ENCODE measurements around the gene ANTXR1.

Gene ANTXR1

GRCh38 chr2:69195706-69196105 lies 182.7 kb downstream of the ANTXR1 start:
- in situ Hi-C loops (cut with HindIII; ENCODE audit: low sequenced_read_pairs): no loop called here
- H3K4me3 ChIP-seq (ENCODE audit: low read depth, low read length): no peak overlapping the region
- DNase-seq (ENCODE audit: low read depth): no peak
- TF ChIP-seq, protein P1, sequence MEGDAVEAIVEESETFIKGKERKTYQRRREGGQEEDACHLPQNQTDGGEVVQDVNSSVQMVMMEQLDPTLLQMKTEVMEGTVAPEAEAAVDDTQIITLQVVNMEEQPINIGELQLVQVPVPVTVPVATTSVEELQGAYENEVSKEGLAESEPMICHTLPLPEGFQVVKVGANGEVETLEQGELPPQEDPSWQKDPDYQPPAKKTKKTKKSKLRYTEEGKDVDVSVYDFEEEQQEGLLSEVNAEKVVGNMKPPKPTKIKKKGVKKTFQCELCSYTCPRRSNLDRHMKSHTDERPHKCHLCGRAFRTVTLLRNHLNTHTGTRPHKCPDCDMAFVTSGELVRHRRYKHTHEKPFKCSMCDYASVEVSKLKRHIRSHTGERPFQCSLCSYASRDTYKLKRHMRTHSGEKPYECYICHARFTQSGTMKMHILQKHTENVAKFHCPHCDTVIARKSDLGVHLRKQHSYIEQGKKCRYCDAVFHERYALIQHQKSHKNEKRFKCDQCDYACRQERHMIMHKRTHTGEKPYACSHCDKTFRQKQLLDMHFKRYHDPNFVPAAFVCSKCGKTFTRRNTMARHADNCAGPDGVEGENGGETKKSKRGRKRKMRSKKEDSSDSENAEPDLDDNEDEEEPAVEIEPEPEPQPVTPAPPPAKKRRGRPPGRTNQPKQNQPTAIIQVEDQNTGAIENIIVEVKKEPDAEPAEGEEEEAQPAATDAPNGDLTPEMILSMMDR (IDR thresholded peaks at IDR 0.05; ENCODE audit: low read depth, low read length, missing control alignments): no peak

- in situ Hi-C loops (cut with HindIII; ENCODE audit: low sequenced_read_pairs): no loop called here
- TF ChIP-seq, protein P1 (IDR thresholded peaks at IDR 0.05; ENCODE audit: low read depth, low read length, missing control alignments): no peak
- H3K4me3 ChIP-seq (ENCODE audit: low read depth, low read length): no peak overlapping the region
- peak; percentile 59 for DNase-seq (ENCODE audit: low read depth)
Measured at GRCh38 chr2:69196327-69197117, 183.5 kb downstream of the ANTXR1 start.

DNA sequence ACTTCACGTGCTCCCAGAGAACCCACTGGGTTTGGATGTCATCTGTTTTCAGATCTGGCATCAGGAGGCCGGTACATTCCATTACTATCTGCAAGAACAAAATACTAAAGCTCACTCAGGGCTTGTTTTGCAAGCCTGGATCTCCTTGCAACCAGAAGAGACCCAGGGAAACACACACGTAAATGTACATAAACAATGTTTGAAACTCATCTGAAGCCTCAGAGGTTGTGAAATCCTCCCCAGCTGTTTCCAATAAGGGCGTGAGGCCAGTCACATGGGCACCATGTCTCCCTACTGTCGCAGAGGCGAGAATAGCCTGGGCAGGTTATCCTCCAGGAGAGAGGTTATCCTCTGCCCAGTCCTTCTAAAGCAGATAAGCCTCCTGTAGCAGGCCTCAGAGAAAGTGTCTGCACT lies 187.1 kb downstream of the ANTXR1 start:
- in situ Hi-C loops (cut with HindIII; ENCODE audit: low sequenced_read_pairs): no loop called here
- no peak overlapping the region for H3K4me3 ChIP-seq (ENCODE audit: low read depth, low read length)
- TF ChIP-seq, protein P1 (IDR thresholded peaks at IDR 0.05; ENCODE audit: low read depth, low read length, missing control alignments): no peak
- no peak for DNase-seq (ENCODE audit: low read depth)

- in situ Hi-C loops (cut with HindIII; ENCODE audit: low sequenced_read_pairs): no loop called here
- no peak overlapping the region for H3K4me3 ChIP-seq (ENCODE audit: low read depth, low read length)
- DNase-seq (ENCODE audit: low read depth): no peak
- TF ChIP-seq, protein P1 (IDR thresholded peaks at IDR 0.05; ENCODE audit: low read depth, low read length, missing control alignments): no peak
Measured at GRCh38 chr2:69201259-69201658, 188.3 kb downstream of the ANTXR1 start.

DNA sequence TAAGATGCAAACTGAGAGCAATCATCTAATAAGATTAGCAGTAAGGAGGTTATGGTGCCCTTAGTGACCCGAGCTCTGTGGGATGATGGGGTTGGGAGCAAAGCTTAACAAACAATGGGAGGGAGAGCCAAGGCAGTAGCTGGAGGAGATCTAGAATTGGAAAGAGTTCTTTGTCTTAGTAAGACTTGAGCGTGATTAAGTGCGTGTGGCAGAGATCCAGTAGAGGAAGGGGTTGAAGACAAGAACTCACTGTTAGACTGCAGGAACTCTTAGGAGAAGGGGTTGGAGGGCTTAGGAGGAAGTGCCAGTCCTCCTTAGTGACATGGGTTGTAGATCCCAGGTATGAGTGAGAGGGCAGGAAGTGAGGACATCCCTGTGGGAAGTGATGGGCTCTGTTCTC lies 189.3 kb downstream of the ANTXR1 start:
- TF ChIP-seq, protein P1 (IDR thresholded peaks at IDR 0.05; ENCODE audit: low read depth, low read length, missing control alignments): no peak
- no peak for DNase-seq (ENCODE audit: low read depth)
- in situ Hi-C loops (cut with HindIII; ENCODE audit: low sequenced_read_pairs): no loop called here
- H3K4me3 ChIP-seq (ENCODE audit: low read depth, low read length): no peak overlapping the region

DNA sequence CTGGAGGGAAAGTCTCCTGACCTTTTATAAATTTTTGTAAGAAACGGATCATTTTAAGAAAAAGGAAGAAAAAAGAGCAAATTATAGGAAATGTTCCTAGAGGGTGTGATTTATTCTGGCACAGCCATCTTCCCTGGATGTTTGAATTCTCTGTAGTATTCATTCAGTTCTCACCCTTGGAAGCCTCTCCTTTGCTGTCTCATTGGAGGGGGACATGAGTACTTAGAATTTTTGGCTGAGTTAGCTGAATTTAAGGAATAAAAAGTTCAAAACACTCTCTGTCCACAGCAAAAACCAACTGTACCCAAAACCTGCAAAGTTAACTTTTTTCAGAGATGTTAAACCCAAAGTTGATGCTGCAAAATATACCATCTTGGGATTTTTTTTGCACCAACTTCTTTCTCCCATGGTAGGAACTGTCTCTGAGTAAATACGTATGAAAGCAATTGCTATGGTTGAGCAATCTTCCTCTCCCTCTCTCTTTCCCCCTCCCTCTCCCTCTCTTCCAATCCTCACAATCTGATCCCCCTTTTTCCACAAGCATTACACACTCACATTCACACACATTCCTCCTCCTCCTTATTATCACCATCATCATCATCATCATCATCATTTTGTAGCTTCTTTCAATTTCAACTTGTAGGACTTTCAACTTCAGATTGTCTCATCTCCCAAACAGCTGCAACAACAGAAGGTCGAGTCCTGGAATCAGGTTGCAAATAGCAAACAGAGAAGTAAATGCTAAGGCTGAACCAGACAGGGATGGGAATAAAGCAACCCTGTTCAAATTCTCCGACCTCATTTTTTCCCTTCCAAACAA lies 190.4 kb downstream of the ANTXR1 start:
- TF ChIP-seq, protein P1 (IDR thresholded peaks at IDR 0.05; ENCODE audit: low read depth, low read length, missing control alignments): no peak
- no peak for DNase-seq (ENCODE audit: low read depth)
- no peak overlapping the region for H3K4me3 ChIP-seq (ENCODE audit: low read depth, low read length)
- in situ Hi-C loops (cut with HindIII; ENCODE audit: low sequenced_read_pairs): no loop called here
